ENCODE measurements around the gene TAF4B. TPM values are rescaled to one million over a fixed set of nuclear protein-coding genes. Genes with fewer than 3 reads are reported as not detected.

TAF4B gene
- total and polyA plus RNA-seq, 4 donors = 0.10 to 4.3 (median 0.30) TPM

DNA sequence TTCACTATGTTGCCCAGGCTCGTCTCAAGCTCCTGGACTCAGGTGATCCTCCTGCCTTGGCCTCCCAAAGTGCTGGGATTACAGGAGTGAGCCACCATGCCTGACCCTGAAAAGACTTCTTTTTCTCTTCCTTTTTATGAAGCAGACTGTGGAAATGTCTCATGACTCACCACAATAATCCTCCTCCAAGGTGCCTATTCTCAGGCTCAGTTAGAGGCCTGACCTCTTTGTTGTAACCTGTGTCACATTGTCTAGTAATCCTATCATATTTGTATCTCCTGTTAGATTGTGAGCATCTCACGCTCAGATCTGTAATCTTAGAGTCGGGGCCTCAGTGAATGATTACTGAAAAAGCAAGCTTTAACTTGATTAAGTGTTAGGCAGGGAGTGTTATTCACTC lies 18.3 kb upstream of the TAF4B start:
- WGBS = 86% methylated on average over 3 of the region's 3 CpGs
- Histone ChIP-seq H3K36me3 (ENCODE audit: control insufficient read depth in 4 of 4, insufficient read depth in 3 of 4, low read depth in 1 of 4, low read length in 3 of 4) (no peaks in the 10 kb centered on the region), H3K4me3 (ENCODE audit: low read depth in 1 of 3, low read length in 3 of 3) (no peak overlapping the region), H3K27me3 (ENCODE audit: control insufficient read depth in 4 of 4, insufficient read depth in 4 of 4, low read length in 3 of 4) (no peaks in the 10 kb centered on the region), H3K4me1 (ENCODE audit: control insufficient read depth in 4 of 4, insufficient read depth in 4 of 4, low read length in 3 of 4) (no peaks in the 10 kb centered on the region), H3K9me3 (ENCODE audit: control insufficient read depth in 4 of 4, low read length in 3 of 4) (no peaks in the 10 kb centered on the region), H3K27ac (ENCODE audit: low read depth in 1 of 2, low read length in 2 of 2) (no peak overlapping the region), H3K9ac (ENCODE audit: low read depth in 1 of 2, low read length in 2 of 2) (no peak overlapping the region)
- TF ChIP-seq, protein P1, sequence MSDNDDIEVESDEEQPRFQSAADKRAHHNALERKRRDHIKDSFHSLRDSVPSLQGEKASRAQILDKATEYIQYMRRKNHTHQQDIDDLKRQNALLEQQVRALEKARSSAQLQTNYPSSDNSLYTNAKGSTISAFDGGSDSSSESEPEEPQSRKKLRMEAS (IDR thresholded peaks at IDR 0.05) = no peak
- TF ChIP-seq EGR1 (IDR thresholded peaks at IDR 0.05; ENCODE audit: low read depth in 2 of 2) = no peak
- no peak for TF ChIP-seq ZBTB33 (IDR thresholded peaks at IDR 0.05)
- no peak for TF ChIP-seq JUND (IDR thresholded peaks at IDR 0.05)
- TF ChIP-seq YY1 (IDR thresholded peaks at IDR 0.05) = no peak
- no peak for TF ChIP-seq HNF4A (conservative IDR thresholded peaks at IDR 0.05)
- TF ChIP-seq TAF1 (conservative IDR thresholded peaks at IDR 0.05) = no peak
- TF ChIP-seq RAD21 (IDR thresholded peaks at IDR 0.05) = no peak
- TF ChIP-seq, protein P2, sequence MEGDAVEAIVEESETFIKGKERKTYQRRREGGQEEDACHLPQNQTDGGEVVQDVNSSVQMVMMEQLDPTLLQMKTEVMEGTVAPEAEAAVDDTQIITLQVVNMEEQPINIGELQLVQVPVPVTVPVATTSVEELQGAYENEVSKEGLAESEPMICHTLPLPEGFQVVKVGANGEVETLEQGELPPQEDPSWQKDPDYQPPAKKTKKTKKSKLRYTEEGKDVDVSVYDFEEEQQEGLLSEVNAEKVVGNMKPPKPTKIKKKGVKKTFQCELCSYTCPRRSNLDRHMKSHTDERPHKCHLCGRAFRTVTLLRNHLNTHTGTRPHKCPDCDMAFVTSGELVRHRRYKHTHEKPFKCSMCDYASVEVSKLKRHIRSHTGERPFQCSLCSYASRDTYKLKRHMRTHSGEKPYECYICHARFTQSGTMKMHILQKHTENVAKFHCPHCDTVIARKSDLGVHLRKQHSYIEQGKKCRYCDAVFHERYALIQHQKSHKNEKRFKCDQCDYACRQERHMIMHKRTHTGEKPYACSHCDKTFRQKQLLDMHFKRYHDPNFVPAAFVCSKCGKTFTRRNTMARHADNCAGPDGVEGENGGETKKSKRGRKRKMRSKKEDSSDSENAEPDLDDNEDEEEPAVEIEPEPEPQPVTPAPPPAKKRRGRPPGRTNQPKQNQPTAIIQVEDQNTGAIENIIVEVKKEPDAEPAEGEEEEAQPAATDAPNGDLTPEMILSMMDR (IDR thresholded peaks at IDR 0.05; ENCODE audit: low read depth, low read length, missing input control) = no peak
- TF ChIP-seq GABPA (IDR thresholded peaks at IDR 0.05 in 1 of 2, conservative IDR thresholded peaks at IDR 0.05 in 1 of 2) = no peak
- TF ChIP-seq, protein P3, sequence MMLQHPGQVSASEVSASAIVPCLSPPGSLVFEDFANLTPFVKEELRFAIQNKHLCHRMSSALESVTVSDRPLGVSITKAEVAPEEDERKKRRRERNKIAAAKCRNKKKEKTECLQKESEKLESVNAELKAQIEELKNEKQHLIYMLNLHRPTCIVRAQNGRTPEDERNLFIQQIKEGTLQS (IDR thresholded peaks at IDR 0.05) = no peak
- no peak for TF ChIP-seq HNF4G (IDR thresholded peaks at IDR 0.05)
- no peak for TF ChIP-seq RXRA (IDR thresholded peaks at IDR 0.05)
- no peak for TF ChIP-seq FOXA2 (IDR thresholded peaks at IDR 0.05)
- TF ChIP-seq NR2F2 (IDR thresholded peaks at IDR 0.05) = no peak
- no peak for TF ChIP-seq REST (IDR thresholded peaks at IDR 0.05)
- no peak for TF ChIP-seq FOXA1 (IDR thresholded peaks at IDR 0.05)
- TF ChIP-seq SP1 (IDR thresholded peaks at IDR 0.05) = no peak
- DNase-seq (ENCODE audit: low spot score) = no peak
